Endothelial cell of umbilical vein (primary cell): ENCODE results near the gene RABGGTA. TPM values are rescaled to one million over a fixed set of nuclear protein-coding genes. Genes with fewer than 3 reads are reported as not detected.

Source experiments
- BruUV-seq: library from RNA; stranded (reverse); fragments of 400-500 nt; replicated peaks from 2 replicates; lab custom pipeline; 2021; lab: Mats Ljungman, UMichigan
- CTCF ChIA-PET: fragments of 300-600, 350-600 bp; sonication (Branson Sonifier 250); formaldehyde crosslinking; loops from one replicate; lab custom pipeline; 2021; ENCODE audit warnings: antibody characterized with exemption, inconsistent platforms; lab: Charles Lee
- POLR2A ChIA-PET: fragments of 300-600, 350-600 bp; sonication (Branson Sonifier 250); formaldehyde crosslinking; loops from one replicate; lab custom pipeline; 2021; ENCODE audit warnings: antibody characterized with exemption, inconsistent platforms; lab: Charles Lee
- DNase-seq: peaks from one replicate; pipeline ENCODE4 v3.0.0-alpha.2; 2011; ENCODE audit warnings: low read depth, low spot score
- FAIRE-seq: peaks from 2 replicates; lab custom pipeline; 2011; peaks lifted over from hg19 to GRCh38; lab: Jason Lieb, UNC
- H2AFZ ChIP-seq: 2 replicates; pipeline ENCODE4 v1.6.0; 2012; ENCODE audit warnings: low read depth, low read length, control low read depth, inconsistent platforms
- H3K27ac ChIP-seq: 2 replicates; pipeline ENCODE4 v1.5.1; 2011; ENCODE audit warnings: low read depth, mild to moderate bottlenecking, control low read depth, low read length, moderate library complexity; ENCODE audit not compliant: insufficient read depth
- H3K27me3 ChIP-seq, 2 experiments: 2 replicates each; pipeline versions ENCODE4 v1.6.0 to v1.6.1; 2011; ENCODE audit warnings: low read length in 2 of 2, mixed read lengths in 1 of 2; ENCODE audit not compliant: control insufficient read depth in 2 of 2, insufficient read depth in 2 of 2
- H3K36me3 ChIP-seq, 2 experiments: 2 replicates in 1 of 2; 3 replicates in 1 of 2; pipeline ENCODE4 v1.5.1; 2011; ENCODE audit warnings: low read length in 2 of 2, mild to moderate bottlenecking in 1 of 2, moderate library complexity in 1 of 2; ENCODE audit not compliant: control insufficient read depth in 2 of 2, insufficient read depth in 2 of 2; ENCODE audit errors: extremely low read depth in 1 of 2
- H3K4me1 ChIP-seq: 3 replicates; pipeline ENCODE4 v1.5.1; 2011; ENCODE audit warnings: mild to moderate bottlenecking, low read length; ENCODE audit not compliant: control insufficient read depth, insufficient read depth; ENCODE audit errors: extremely low read depth
- H3K4me2 ChIP-seq: 2 replicates; pipeline ENCODE4 v1.6.1; 2011; ENCODE audit warnings: low read length, control low read depth, mixed read lengths; ENCODE audit not compliant: insufficient read depth
- H3K4me3 ChIP-seq, 3 experiments: fragments of 200-600 bp in 1 of 3; sonication (generic), shearing (Covaris generic) in 1 of 3; replicated peaks in 1 of 3; 2 replicates each; pipeline ENCODE4 v1.5.1; 2011 to 2016; ENCODE audit warnings: control low read depth in 3 of 3, low read length in 3 of 3, mild to moderate bottlenecking in 2 of 3, inconsistent platforms in 1 of 3, low read depth in 1 of 3, moderate library complexity in 1 of 3; ENCODE audit not compliant: insufficient read depth in 1 of 3
- H3K79me2 ChIP-seq: 2 replicates; pipeline ENCODE4 v1.6.0; 2012; ENCODE audit warnings: low read length, inconsistent platforms; ENCODE audit not compliant: control insufficient read depth, insufficient read depth
- H3K9ac ChIP-seq: replicated peaks from 2 replicates; pipeline ENCODE3; 2011; ENCODE audit warnings: low read length, control low read depth; ENCODE audit not compliant: insufficient read depth; ENCODE audit errors: extremely low read depth
- H3K9me1 ChIP-seq: replicated peaks from 3 replicates; pipeline ENCODE4 v1.6.0; 2011; ENCODE audit warnings: mild to moderate bottlenecking, low read length; ENCODE audit not compliant: control insufficient read depth, insufficient read depth; ENCODE audit errors: extremely low read depth
- H3K9me3 ChIP-seq: replicated peaks from 2 replicates; pipeline ENCODE4 v1.5.1; 2012; ENCODE audit warnings: low read length, inconsistent platforms; ENCODE audit not compliant: control insufficient read depth, insufficient read depth
- H4K20me1 ChIP-seq: replicated peaks from 2 replicates; pipeline ENCODE3; 2011; ENCODE audit warnings: mild to moderate bottlenecking, low read length; ENCODE audit not compliant: control insufficient read depth, insufficient read depth; ENCODE audit errors: extremely low read depth
- CTCF ChIP-seq, 2 donors: IDR thresholded peaks; 1 replicate in 1 of 2; 2 replicates in 1 of 2; pipeline ENCODE4 v1.5.1; 2011; ENCODE audit warnings: low read length in 2 of 2, mild to moderate bottlenecking in 2 of 2, moderate library complexity in 2 of 2, control low read depth in 1 of 2, inconsistent platforms in 1 of 2, low read depth in 1 of 2; ENCODE audit not compliant: insufficient read depth in 1 of 2; ENCODE audit errors: extremely low read depth in 1 of 2
- EZH2 ChIP-seq: IDR thresholded peaks from 2 replicates; pipeline ENCODE4 v1.6.1; 2012; ENCODE audit warnings: borderline replicate concordance, low read depth, mild to moderate bottlenecking, moderate library complexity, low read length, inconsistent platforms; ENCODE audit not compliant: severe bottlenecking
- FOS ChIP-seq: IDR thresholded peaks from 2 replicates; pipeline ENCODE4 v1.6.1; 2011; ENCODE audit warnings: mild to moderate bottlenecking, low read length, moderate library complexity, borderline replicate concordance; ENCODE audit not compliant: insufficient read depth
- GATA2 ChIP-seq: IDR thresholded peaks from 2 replicates; pipeline ENCODE4 v1.7.0; 2011; ENCODE audit warnings: low read depth, mild to moderate bottlenecking, moderate library complexity, mixed read lengths, low read length; ENCODE audit not compliant: insufficient read length, insufficient read depth
- JUN ChIP-seq: IDR thresholded peaks from 2 replicates; pipeline ENCODE4 v1.6.1; 2011; ENCODE audit warnings: borderline replicate concordance, low read depth; ENCODE audit not compliant: insufficient read length, insufficient read depth
- MYC ChIP-seq: IDR thresholded peaks from one replicate; pipeline ENCODE4 v1.6.1; 2011; ENCODE audit warnings: mild to moderate bottlenecking, low read depth, low read length
- POLR2A ChIP-seq: IDR thresholded peaks from 2 replicates; pipeline ENCODE4 v1.6.1; 2012; ENCODE audit warnings: low read depth, mild to moderate bottlenecking, control low read depth, low read length
- POLR2AphosphoS5 ChIP-seq: IDR thresholded peaks from 2 replicates; pipeline ENCODE4 v1.6.1; 2012; ENCODE audit warnings: low read depth, mild to moderate bottlenecking, control low read depth, low read length, moderate library complexity; ENCODE audit not compliant: insufficient read depth
- dilution Hi-C: fragments of 300-500 bp; cut with MboI; formaldehyde crosslinking; loops from one replicate; pipeline ENCODE4 v1.15.0; 2019; ENCODE audit warnings: low sequenced_read_pairs; ENCODE audit not compliant: extremely low pct_ligation_motif_present
- intact Hi-C: fragments of 100-400 bp; cut with micrococcal nuclease; formaldehyde crosslinking; loops from one replicate; pipeline ENCODE4 v1.10.0; 2022
- polyA plus RNA-seq, 4 experiments: library from polyadenylated mRNA; depleted of rRNA in 3 of 4; stranded (reverse) in 3 of 4; unstranded in 1 of 4; fragments of >200 nt; gene quantifications; 2 replicates each; pipeline versions ENCODE4 v1.2.1 to v1.2.3, GENCODE V29; 2011 to 2012; ENCODE audit warnings: missing spikeins in 1 of 4
- total RNA-seq: library from RNA; stranded (reverse); gene quantifications from 2 replicates; pipeline ENCODE4 v1.2.3, GENCODE V29; 2021
- TF ChIP-seq, protein P1 (sequence below): IDR thresholded peaks from 2 replicates; pipeline ENCODE4 v1.6.1; 2011; ENCODE audit not compliant: insufficient read depth, insufficient read length

RABGGTA gene
- total and polyA plus RNA-seq, 2 donors (not counting 3 experiments of a cell fraction or from before 2014, with no cell fraction given), result 29.3 to 80.1 TPM

GRCh38 chr14:24243336-24243836, 28.0 kb downstream of the RABGGTA start:
- TF ChIP-seq, protein P1, sequence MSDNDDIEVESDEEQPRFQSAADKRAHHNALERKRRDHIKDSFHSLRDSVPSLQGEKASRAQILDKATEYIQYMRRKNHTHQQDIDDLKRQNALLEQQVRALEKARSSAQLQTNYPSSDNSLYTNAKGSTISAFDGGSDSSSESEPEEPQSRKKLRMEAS, result no peak
- TF ChIP-seq POLR2AphosphoS5 (no peak), JUN (no peak), CTCF (IDR thresholded peaks at IDR 0.05; ENCODE audit: extremely low read depth in 1 of 2, insufficient read depth in 1 of 2, low read depth in 1 of 2, low read length in 2 of 2) (no peak), GATA2 (no peak), POLR2A (no peak), EZH2 (no peak), MYC (no peak), FOS (no peak)
- CTCF ChIA-PET, result interaction anchor here (0.6 to 13.0 kb wide), 22 partner anchors 9 to 193 kb away, joined by 3 to 199 read pairs (median 12); partner anchors contain the start of genes CHMP4A, CIDEB, DHRS1 and GMPR2
- Histone ChIP-seq H3K9me3 (no peaks in the 10 kb centered on the region), H3K27ac (peak overlapping the region; percentile 98), H3K9me1 (no peaks in the 10 kb centered on the region), H3K4me1 (peaks cover 30% of the 10 kb centered on the region), H2AFZ (peak overlapping the region; percentile 67), H3K4me2 (peak overlapping the region; percentile 84), H3K4me3 (peak overlapping the region in 2 of 3 experiments; percentile 22 to 67), H4K20me1 (no peaks in the 10 kb centered on the region), H3K9ac (peak overlapping the region; percentile 96), H3K27me3 (no peaks in the 10 kb centered on the region), H3K79me2 (peaks cover 22% of the 10 kb centered on the region), H3K36me3 (peaks cover 5 to 16% of the 10 kb centered on the region in 2 experiments)
- dilution Hi-C loops (no loop called here), intact Hi-C loops (loop anchor here (1.0 to 2.0 kb wide), 4 partner anchors 28 to 123 kb away; partner anchors contain the start of gene RABGGTA)
- no TSS peak for BruUV-seq
- DNase-seq (no peak), FAIRE-seq (peak; percentile 63)
- POLR2A ChIA-PET, result interaction anchor here (0.7 to 2.3 kb wide), 7 partner anchors 19 to 56 kb away, joined by 3 to 19 read pairs (median 8); partner anchors contain the start of genes CHMP4A, DHRS1, MDP1 and NOP9
